Loucy (cell line): Measurements from ENCODE around the gene PHPT1.
"Not testable (repeated sequence)": the region's sequence is repeated elsewhere in the genome, so short reads cannot be mapped to it uniquely, and the experiment has no call there.

Experiments
- H2AFZ ChIP-seq: fragments of 200-600 bp; sonication (generic); 2 replicates; pipeline ENCODE4 v1.6.0; 2016; ENCODE audit warnings: antibody characterized with exemption, mild to moderate bottlenecking, low read length, moderate library complexity
- H3F3A ChIP-seq: fragments of 200-600 bp; 2 replicates; pipeline ENCODE4 v1.6.0; 2016; ENCODE audit warnings: antibody characterized with exemption, low read depth, mild to moderate bottlenecking
- H3K27me3 ChIP-seq: fragments of 200-600 bp; sonication (generic); 2 replicates; pipeline ENCODE4 v1.6.1; 2014; ENCODE audit warnings: low read length, mild to moderate bottlenecking; ENCODE audit not compliant: insufficient read depth, poor library complexity, severe bottlenecking
- H3K36me3 ChIP-seq: fragments of 200-600 bp; sonication (generic); 2 replicates; pipeline ENCODE4 v1.6.1; 2016; ENCODE audit warnings: low read length; ENCODE audit not compliant: insufficient read depth
- H3K4me1 ChIP-seq: fragments of 200-600 bp; sonication (generic); 2 replicates; pipeline ENCODE4 v1.5.1; 2014; ENCODE audit warnings: low read length, mild to moderate bottlenecking; ENCODE audit not compliant: insufficient read depth, poor library complexity, severe bottlenecking
- H3K4me2 ChIP-seq: fragments of 200-600 bp; sonication (generic); 2 replicates; pipeline ENCODE4 v1.6.0; 2014; ENCODE audit warnings: antibody characterized with exemption, low read length, low read depth, mild to moderate bottlenecking; ENCODE audit not compliant: poor library complexity, severe bottlenecking
- H3K4me3 ChIP-seq: fragments of 200-600 bp; sonication (generic); 2 replicates; pipeline ENCODE4 v1.5.1; 2014; ENCODE audit warnings: low read length, mild to moderate bottlenecking, mixed read lengths; ENCODE audit not compliant: poor library complexity, severe bottlenecking
- H3K79me2 ChIP-seq: fragments of 200-600 bp; sonication (generic); 2 replicates; pipeline ENCODE4 v1.6.1; 2014; ENCODE audit warnings: low read length; ENCODE audit not compliant: insufficient read depth
- H3K9ac ChIP-seq: fragments of 200-600 bp; sonication (generic); 2 replicates; pipeline ENCODE4 v1.6.0; 2014; ENCODE audit warnings: mild to moderate bottlenecking, low read depth, low read length, moderate library complexity; ENCODE audit not compliant: poor library complexity, severe bottlenecking
- H3K9me2 ChIP-seq: fragments of 200-600 bp; sonication (generic); replicated peaks from 2 replicates; pipeline ENCODE4 v1.6.1; 2016; ENCODE audit warnings: low read depth, low read length, mixed read lengths
- H3K9me3 ChIP-seq: fragments of 200-600 bp; sonication (generic); 2 replicates; pipeline ENCODE4 v1.6.1; 2014; ENCODE audit warnings: mild to moderate bottlenecking, antibody characterized with exemption, low read length, low read depth; ENCODE audit not compliant: insufficient read depth
- H4K20me1 ChIP-seq: fragments of 200-600 bp; sonication (generic); 2 replicates; pipeline ENCODE4 v1.6.0; 2014; ENCODE audit warnings: antibody characterized with exemption, low read length, mild to moderate bottlenecking; ENCODE audit not compliant: insufficient read depth, poor library complexity, severe bottlenecking
- CTCF ChIP-seq: fragments of 200-600 bp; sonication (generic); conservative IDR thresholded peaks from 2 replicates; pipeline ENCODE4 v1.5.1; 2014; ENCODE audit warnings: mild to moderate bottlenecking, antibody characterized with exemption, low read length
- EZH2phosphoT487 ChIP-seq: fragments of 200-600 bp; IDR thresholded peaks from 2 replicates; pipeline ENCODE4 v1.6.1; 2018; ENCODE audit warnings: antibody characterized with exemption, mild to moderate bottlenecking, moderate library complexity, borderline replicate concordance

PHPT1 gene

GRCh38 chr9:136865768-136866103 lies 16.5 kb downstream of the PHPT1 start:
- peaks cover 47% of the 10 kb centered on the region for H3K79me2 ChIP-seq
- TF ChIP-seq EZH2phosphoT487 = no peak
- no peak for TF ChIP-seq CTCF
- H3K4me2 ChIP-seq = peak overlapping the region; percentile 100
- H3K4me1 ChIP-seq = peaks cover 17% of the 10 kb centered on the region
- H2AFZ ChIP-seq = peak overlapping the region; percentile 75
- peak overlapping the region; percentile 98 for H3K4me3 ChIP-seq
- H3K36me3 ChIP-seq = peaks cover 22% of the 10 kb centered on the region; the same call in 1 of the 2 replicates
- H3K27me3 ChIP-seq = no peaks in the 10 kb centered on the region
- H3K9me2 ChIP-seq = no peaks in the 10 kb centered on the region
- peaks cover 27% of the 10 kb centered on the region for H4K20me1 ChIP-seq
- H3K9ac ChIP-seq = peak overlapping the region; percentile 96
- no peaks in the 10 kb centered on the region for H3K9me3 ChIP-seq
- H3F3A ChIP-seq = no peaks in the 10 kb centered on the region

- Histone ChIP-seq H3K9ac (peak overlapping the region; percentile 79), H3K4me3 (peak overlapping the region; percentile 98), H3K4me2 (peak overlapping the region; percentile 90), H3K36me3 (peaks cover 19% of the 10 kb centered on the region; the same call in 1 of the 2 replicates), H3K4me1 (peaks cover 17% of the 10 kb centered on the region), H4K20me1 (peaks cover 27% of the 10 kb centered on the region), H3K79me2 (peaks cover 47% of the 10 kb centered on the region)
- H3K9me2 ChIP-seq, H2AFZ ChIP-seq, H3K9me3 ChIP-seq, H3K27me3 ChIP-seq, H3F3A ChIP-seq: not testable (repeated sequence)
Measured at GRCh38 chr9:136866898-136867421, 17.8 kb downstream of the PHPT1 start.

GRCh38 chr9:136867480-136867879 lies 18.3 kb downstream of the PHPT1 start:
- no peaks in the 10 kb centered on the region for H3K27me3 ChIP-seq
- H3K36me3 ChIP-seq = peaks cover 14% of the 10 kb centered on the region; the same call in 1 of the 2 replicates
- no peaks in the 10 kb centered on the region for H3K9me2 ChIP-seq
- peaks cover 3% of the 10 kb centered on the region; the same call in 1 of the 2 replicates for H3K9me3 ChIP-seq
- no peak for TF ChIP-seq EZH2phosphoT487
- no peak overlapping the region for H2AFZ ChIP-seq
- H3K9ac ChIP-seq = no peak overlapping the region
- peak overlapping the region; percentile 98 for H3K4me3 ChIP-seq
- H3F3A ChIP-seq = no peaks in the 10 kb centered on the region
- H4K20me1 ChIP-seq = peaks cover 27% of the 10 kb centered on the region
- H3K4me2 ChIP-seq = peak overlapping the region; percentile 90
- H3K4me1 ChIP-seq = peaks cover 17% of the 10 kb centered on the region
- H3K79me2 ChIP-seq = peaks cover 47% of the 10 kb centered on the region

GRCh38 chr9:136867917-136868316 lies 18.7 kb downstream of the PHPT1 start:
- H3K9me2 ChIP-seq = no peaks in the 10 kb centered on the region
- no peak for TF ChIP-seq CTCF
- no peak for TF ChIP-seq EZH2phosphoT487
- peaks cover 45% of the 10 kb centered on the region for H3K79me2 ChIP-seq
- peaks cover 17% of the 10 kb centered on the region for H3K4me1 ChIP-seq
- H3K9me3 ChIP-seq = peaks cover 6% of the 10 kb centered on the region; the same call in 1 of the 2 replicates
- H3K4me3 ChIP-seq = no peak overlapping the region
- H3K27me3 ChIP-seq = no peaks in the 10 kb centered on the region
- no peak overlapping the region for H3K9ac ChIP-seq
- H3F3A ChIP-seq = no peaks in the 10 kb centered on the region
- H3K36me3 ChIP-seq = peaks cover 10% of the 10 kb centered on the region; the same call in 1 of the 2 replicates
- peak overlapping the region; percentile 90 for H3K4me2 ChIP-seq
- peaks cover 26% of the 10 kb centered on the region for H4K20me1 ChIP-seq
- H2AFZ ChIP-seq = no peak overlapping the region
